Activated CD8-positive, alpha-beta T cell treated with anti-CD3 and anti-CD28 coated beads for 36 hours (primary cell): Measurements from ENCODE around the gene ZNF536. TPM values are rescaled to one million over a fixed set of nuclear protein-coding genes. Genes with fewer than 3 reads are reported as not detected.

Experiments
- ATAC-seq: fragments of 200-7000 bp; cut with Tn5 transposase; one replicate; pipeline ENCODE4 v1.10.0; 2021; ENCODE audit warnings: mild to moderate bottlenecking, moderate library complexity
- CTCF ChIA-PET: fragments of 350-600 bp; sonication (Branson Sonifier 250); formaldehyde crosslinking; loops from one replicate; lab custom pipeline; 2021; ENCODE audit warnings: antibody characterized with exemption; lab: Charles Lee
- POLR2A ChIA-PET: fragments of 350-600 bp; sonication (Branson Sonifier 250); formaldehyde crosslinking; loops from one replicate; lab custom pipeline; 2021; ENCODE audit warnings: antibody characterized with exemption; lab: Charles Lee
- DNase-seq: peaks from one replicate; pipeline ENCODE4 v3.0.0-alpha.2; 2020
- H3K27ac Mint-ChIP-seq: one replicate; pipeline ENCODE4 v1.8.0; 2021; ENCODE audit warnings: mild to moderate bottlenecking, mixed read lengths
- H3K27me3 Mint-ChIP-seq: one replicate; pipeline ENCODE4 v1.8.0; 2021; ENCODE audit warnings: mixed read lengths
- H3K36me3 Mint-ChIP-seq: one replicate; pipeline ENCODE4 v1.8.0; 2021; ENCODE audit warnings: low read depth, mixed read lengths
- H3K4me1 Mint-ChIP-seq: one replicate; pipeline ENCODE4 v1.8.0; 2021; ENCODE audit warnings: low read depth, mixed read lengths
- H3K4me3 Mint-ChIP-seq: one replicate; pipeline ENCODE4 v1.8.0; 2021; ENCODE audit warnings: mild to moderate bottlenecking, moderate library complexity, mixed read lengths
- H3K9me3 Mint-ChIP-seq: one replicate; pipeline ENCODE4 v1.8.0; 2021; ENCODE audit warnings: mixed read lengths
- intact Hi-C: fragments of 100-400 bp; cut with micrococcal nuclease; formaldehyde crosslinking; loops from one replicate; pipeline ENCODE4 v1.10.0; 2022
- total RNA-seq, 2 experiments: library from RNA; stranded (reverse); gene quantifications; one replicate each; pipeline ENCODE4 v1.2.3, GENCODE V29; 2021
- TF ChIP-seq, protein P1 (sequence below): fragments of 200-600 bp; IDR thresholded peaks from one replicate; pipeline ENCODE4 v1.8.0; 2022; ENCODE audit warnings: antibody characterized with exemption, mild to moderate bottlenecking

ZNF536 gene
- total RNA-seq, 2 experiments from 2014 or later: not detected

- CTCF ChIA-PET: interaction anchor here (0.6 kb wide), 1 partner anchor 1884 kb away, joined by 3 read pairs; no protein-coding TSS in a partner anchor
- ATAC-seq: no peak
- POLR2A ChIA-PET: no interaction called here
- intact Hi-C loops: no loop called here
- no peak for DNase-seq
- Mint-ChIP-seq H3K9me3 (no peaks in the 10 kb centered on the region), H3K4me3 (no peak overlapping the region), H3K36me3 (no peaks in the 10 kb centered on the region), H3K27ac (no peak overlapping the region), H3K27me3 (peaks cover 2% of the 10 kb centered on the region), H3K4me1 (no peaks in the 10 kb centered on the region)
- TF ChIP-seq, protein P1, sequence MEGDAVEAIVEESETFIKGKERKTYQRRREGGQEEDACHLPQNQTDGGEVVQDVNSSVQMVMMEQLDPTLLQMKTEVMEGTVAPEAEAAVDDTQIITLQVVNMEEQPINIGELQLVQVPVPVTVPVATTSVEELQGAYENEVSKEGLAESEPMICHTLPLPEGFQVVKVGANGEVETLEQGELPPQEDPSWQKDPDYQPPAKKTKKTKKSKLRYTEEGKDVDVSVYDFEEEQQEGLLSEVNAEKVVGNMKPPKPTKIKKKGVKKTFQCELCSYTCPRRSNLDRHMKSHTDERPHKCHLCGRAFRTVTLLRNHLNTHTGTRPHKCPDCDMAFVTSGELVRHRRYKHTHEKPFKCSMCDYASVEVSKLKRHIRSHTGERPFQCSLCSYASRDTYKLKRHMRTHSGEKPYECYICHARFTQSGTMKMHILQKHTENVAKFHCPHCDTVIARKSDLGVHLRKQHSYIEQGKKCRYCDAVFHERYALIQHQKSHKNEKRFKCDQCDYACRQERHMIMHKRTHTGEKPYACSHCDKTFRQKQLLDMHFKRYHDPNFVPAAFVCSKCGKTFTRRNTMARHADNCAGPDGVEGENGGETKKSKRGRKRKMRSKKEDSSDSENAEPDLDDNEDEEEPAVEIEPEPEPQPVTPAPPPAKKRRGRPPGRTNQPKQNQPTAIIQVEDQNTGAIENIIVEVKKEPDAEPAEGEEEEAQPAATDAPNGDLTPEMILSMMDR: no peak
Observed at GRCh38 chr19:30580673-30581072, 208.5 kb downstream of the ZNF536 start.

GRCh38 chr19:30584090-30584489, 211.9 kb downstream of the ZNF536 start:
- intact Hi-C loops: no loop called here
- no peak for DNase-seq
- TF ChIP-seq, protein P1: no peak
- POLR2A ChIA-PET: no interaction called here
- no peaks in the 10 kb centered on the region for H3K4me1 Mint-ChIP-seq
- H3K27ac Mint-ChIP-seq: no peak overlapping the region
- H3K36me3 Mint-ChIP-seq: no peaks in the 10 kb centered on the region
- peaks cover 3% of the 10 kb centered on the region for H3K27me3 Mint-ChIP-seq
- no peak for ATAC-seq
- no peak overlapping the region for H3K4me3 Mint-ChIP-seq
- CTCF ChIA-PET: no interaction called here
- no peaks in the 10 kb centered on the region for H3K9me3 Mint-ChIP-seq

- H3K9me3 Mint-ChIP-seq: no peaks in the 10 kb centered on the region
- ChIA-PET POLR2A (no interaction called here), CTCF (no interaction called here)
- no peaks in the 10 kb centered on the region for H3K4me1 Mint-ChIP-seq
- H3K36me3 Mint-ChIP-seq: no peaks in the 10 kb centered on the region
- ATAC-seq (no peak), DNase-seq (no peak)
- H3K27me3 Mint-ChIP-seq: peaks cover 3% of the 10 kb centered on the region
- H3K27ac Mint-ChIP-seq: no peak overlapping the region
- intact Hi-C loops: no loop called here
- H3K4me3 Mint-ChIP-seq: no peak overlapping the region
- TF ChIP-seq, protein P1: no peak
Observed at GRCh38 chr19:30587869-30588268, 215.7 kb downstream of the ZNF536 start.

GRCh38 chr19:30590596-30591229, 218.5 kb downstream of the ZNF536 start:
- ChIA-PET POLR2A (no interaction called here), CTCF (no interaction called here)
- intact Hi-C loops: no loop called here
- DNase-seq (no peak), ATAC-seq (no peak)
- Mint-ChIP-seq H3K36me3 (no peaks in the 10 kb centered on the region), H3K4me1 (no peaks in the 10 kb centered on the region), H3K4me3 (no peak overlapping the region), H3K27ac (no peak overlapping the region), H3K9me3 (no peaks in the 10 kb centered on the region), H3K27me3 (peaks cover under 1% of the 10 kb centered on the region)
- TF ChIP-seq, protein P1: no peak

GRCh38 chr19:30593356-30593755, 221.2 kb downstream of the ZNF536 start:
- TF ChIP-seq, protein P1: no peak
- H3K27me3 Mint-ChIP-seq: no peaks in the 10 kb centered on the region
- H3K9me3 Mint-ChIP-seq: no peaks in the 10 kb centered on the region
- DNase-seq (no peak), ATAC-seq (no peak)
- CTCF ChIA-PET: no interaction called here
- POLR2A ChIA-PET: no interaction called here
- intact Hi-C loops: no loop called here
- H3K4me3 Mint-ChIP-seq: no peak overlapping the region
- no peak overlapping the region for H3K27ac Mint-ChIP-seq
- H3K36me3 Mint-ChIP-seq: no peaks in the 10 kb centered on the region
- H3K4me1 Mint-ChIP-seq: no peaks in the 10 kb centered on the region
